H7 (cell line): ENCODE results near the gene C19orf53. TPM values are rescaled to one million over a fixed set of nuclear protein-coding genes. Genes with fewer than 3 reads are reported as not detected.
A peak's percentile ranks its signal among the peaks of the same experiment; 100 is the strongest.

Experiments used
- DNase-seq: peaks from one replicate; pipeline ENCODE4 v3.0.0; 2012
- H3K27me3 ChIP-seq: 2 replicates; pipeline ENCODE4 v1.6.0; 2011; ENCODE audit warnings: mild to moderate bottlenecking, low read length; ENCODE audit not compliant: control insufficient read depth, insufficient read depth
- H3K36me3 ChIP-seq: replicated peaks from 2 replicates; pipeline ENCODE4 v1.5.1; 2011; ENCODE audit warnings: low read length; ENCODE audit not compliant: control insufficient read depth, insufficient read depth
- H3K4me3 ChIP-seq: 2 replicates; pipeline ENCODE4 v1.5.1; 2011; ENCODE audit warnings: low read depth, mild to moderate bottlenecking, control low read depth, low read length, moderate library complexity; ENCODE audit not compliant: insufficient read depth
- total RNA-seq: library from RNA; depleted of rRNA; stranded (reverse); fragments of >200 nt; shearing (Covaris generic); gene quantifications from 2 replicates; pipeline ENCODE4 v1.2.3, GENCODE V29; 2014; rRNA removed

The C19orf53 gene
- total RNA-seq, 1 experiment from 2014 or later = 120 TPM

DNA sequence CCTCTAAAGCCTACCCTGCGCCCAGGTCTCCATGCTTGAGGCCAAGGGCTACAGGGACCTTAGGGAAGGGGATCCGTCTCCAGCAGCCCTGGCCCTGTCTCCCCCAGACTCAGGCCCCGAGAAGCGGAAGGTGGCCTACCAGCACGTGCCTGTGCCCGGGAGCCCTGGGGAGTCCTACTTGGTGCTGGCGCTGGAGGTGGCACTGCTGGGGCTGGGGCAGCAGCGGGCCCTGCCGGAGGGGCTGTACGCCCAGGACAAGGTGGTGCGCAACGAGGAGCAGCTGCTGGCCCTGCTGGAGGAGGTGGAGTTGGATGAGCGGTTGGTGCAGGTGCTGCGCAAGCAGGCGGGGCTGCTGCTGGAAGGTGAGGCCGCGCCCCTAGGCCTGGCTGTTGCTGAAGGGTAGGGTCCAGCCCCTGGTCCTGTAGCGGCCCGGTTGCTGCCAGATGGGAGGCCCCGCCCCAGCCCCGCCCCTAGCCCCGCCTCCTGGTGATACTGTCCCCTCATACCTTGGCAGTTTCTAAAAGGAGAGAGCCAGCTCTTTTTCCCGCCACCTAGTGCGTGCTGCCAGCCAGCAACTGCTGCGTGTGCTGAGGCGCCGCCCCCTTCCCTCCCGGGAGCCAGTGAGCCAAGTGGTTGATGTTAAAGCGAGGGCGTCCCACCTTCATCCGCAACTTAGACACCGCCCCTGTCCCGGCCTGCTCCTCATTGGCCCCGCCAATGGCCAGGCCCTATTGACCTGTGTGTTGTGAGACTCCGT, 43.5 kb downstream of the C19orf53 start:
- Histone ChIP-seq H3K36me3 (peaks cover 7% of the 10 kb centered on the region), H3K4me3 (peak overlapping the region; percentile 66), H3K27me3 (no peaks in the 10 kb centered on the region)
- DNase-seq = peak; percentile 99

DNA sequence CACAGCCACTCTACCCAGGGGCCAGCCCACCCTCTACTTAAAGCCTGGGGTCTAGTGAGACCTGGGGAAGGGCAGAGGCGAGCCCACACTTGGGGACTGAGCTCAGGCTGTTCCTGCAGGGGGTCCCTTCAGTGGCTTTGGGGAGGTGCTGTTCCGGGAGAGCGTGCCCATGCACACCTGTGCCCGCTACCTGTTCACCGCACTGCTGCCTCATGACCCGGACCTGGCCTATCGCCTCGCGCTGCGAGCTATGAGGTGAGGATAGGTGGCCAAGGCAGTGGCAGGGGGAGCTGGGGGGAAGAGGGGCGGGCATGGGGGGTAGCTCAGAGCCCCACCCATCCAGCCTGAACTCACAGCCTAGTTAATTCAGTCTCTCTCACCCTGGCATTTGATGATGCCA, 45.0 kb downstream of the C19orf53 start:
- Histone ChIP-seq H3K36me3 (peaks cover 9% of the 10 kb centered on the region), H3K4me3 (no peak overlapping the region), H3K27me3 (no peaks in the 10 kb centered on the region)
- DNase-seq = peak; percentile 30

DNA sequence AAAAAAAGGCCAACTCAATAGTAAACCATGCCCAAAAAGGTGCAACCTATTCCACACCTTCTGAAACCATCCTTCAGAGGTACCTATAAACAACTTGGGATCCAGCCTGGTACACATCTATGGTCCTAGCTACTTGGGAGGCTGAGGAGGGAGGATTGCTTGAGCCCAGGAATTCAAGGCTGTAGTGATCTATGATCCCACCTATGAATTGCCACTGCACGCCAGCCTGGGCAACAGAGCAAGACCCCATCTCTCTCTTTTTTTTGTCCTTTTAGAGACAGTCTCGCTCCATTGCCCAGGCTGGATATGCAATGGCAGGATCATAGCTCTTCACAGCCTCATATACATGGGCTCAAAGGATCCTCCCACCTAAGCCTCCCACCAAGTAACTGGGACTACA, 47.0 kb downstream of the C19orf53 start:
- no peak for DNase-seq
- no peak overlapping the region for H3K4me3 ChIP-seq
- no peaks in the 10 kb centered on the region for H3K27me3 ChIP-seq
- H3K36me3 ChIP-seq = peaks cover 5% of the 10 kb centered on the region

DNA sequence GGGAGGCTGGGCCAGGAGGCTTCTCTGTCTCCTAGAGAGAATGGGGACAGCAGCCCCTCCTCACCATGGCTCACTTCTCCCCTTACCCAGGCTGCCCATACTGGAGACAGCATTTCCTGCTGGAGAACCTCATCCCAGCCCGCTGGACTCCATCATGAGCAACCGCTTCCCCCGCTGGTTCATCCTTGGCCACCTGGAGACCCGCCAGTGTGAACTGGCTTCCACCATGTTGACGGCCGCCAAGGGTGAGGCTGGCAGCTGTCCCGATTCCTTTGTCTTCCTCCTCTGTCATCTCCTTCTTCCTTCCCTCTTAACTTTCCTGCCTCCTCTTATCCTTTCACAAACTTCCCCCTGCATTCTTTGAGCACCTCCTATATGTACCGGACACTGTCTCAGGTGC, 49.0 kb downstream of the C19orf53 start:
- DNase-seq = no peak
- Histone ChIP-seq H3K27me3 (no peaks in the 10 kb centered on the region), H3K4me3 (no peak overlapping the region), H3K36me3 (peaks cover 6% of the 10 kb centered on the region)

DNA sequence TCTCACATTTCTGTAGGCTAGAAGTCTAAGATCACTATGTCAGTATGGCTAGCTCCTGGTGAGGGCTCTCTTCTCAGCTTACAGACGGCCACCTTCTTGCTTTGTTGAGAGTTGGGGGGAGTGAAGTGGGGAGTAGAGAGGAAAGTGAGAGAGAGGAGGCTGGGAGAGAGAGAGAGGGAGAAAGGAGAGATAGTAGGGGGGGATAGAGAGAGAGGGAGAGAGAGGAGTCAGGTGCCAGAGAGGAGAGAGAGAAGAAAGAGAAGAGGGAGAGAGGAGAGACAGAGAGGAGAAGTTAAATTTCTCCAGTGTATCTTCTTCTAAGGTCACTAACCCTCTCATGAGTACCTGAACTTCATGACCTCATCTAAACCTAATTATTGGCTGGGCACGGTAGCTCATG, 49.6 kb downstream of the C19orf53 start:
- H3K36me3 ChIP-seq = peaks cover 8% of the 10 kb centered on the region
- H3K4me3 ChIP-seq = no peak overlapping the region
- H3K27me3 ChIP-seq = no peaks in the 10 kb centered on the region
- DNase-seq = no peak

DNA sequence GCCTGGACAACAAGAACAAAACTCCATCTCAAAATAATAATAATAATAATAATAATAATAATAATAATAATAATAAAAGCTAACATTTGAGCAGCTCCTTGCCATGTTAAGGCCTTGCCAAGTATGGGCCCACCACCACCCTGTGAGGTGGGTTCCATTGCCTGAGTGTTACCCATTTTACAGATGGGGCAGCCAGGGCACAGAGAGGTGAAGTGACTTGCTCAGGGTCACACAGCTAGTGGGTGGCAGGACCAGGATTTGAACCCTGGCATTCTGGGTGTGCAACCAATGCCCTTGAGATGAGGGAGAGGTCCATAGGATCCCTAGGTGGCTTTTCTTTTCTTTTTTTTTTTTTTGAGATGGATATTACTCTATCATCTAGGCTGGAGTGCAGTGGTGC, 50.4 kb downstream of the C19orf53 start:
- no peak for DNase-seq
- no peaks in the 10 kb centered on the region for H3K27me3 ChIP-seq
- peaks cover 9% of the 10 kb centered on the region for H3K36me3 ChIP-seq
- no peak overlapping the region for H3K4me3 ChIP-seq

DNA sequence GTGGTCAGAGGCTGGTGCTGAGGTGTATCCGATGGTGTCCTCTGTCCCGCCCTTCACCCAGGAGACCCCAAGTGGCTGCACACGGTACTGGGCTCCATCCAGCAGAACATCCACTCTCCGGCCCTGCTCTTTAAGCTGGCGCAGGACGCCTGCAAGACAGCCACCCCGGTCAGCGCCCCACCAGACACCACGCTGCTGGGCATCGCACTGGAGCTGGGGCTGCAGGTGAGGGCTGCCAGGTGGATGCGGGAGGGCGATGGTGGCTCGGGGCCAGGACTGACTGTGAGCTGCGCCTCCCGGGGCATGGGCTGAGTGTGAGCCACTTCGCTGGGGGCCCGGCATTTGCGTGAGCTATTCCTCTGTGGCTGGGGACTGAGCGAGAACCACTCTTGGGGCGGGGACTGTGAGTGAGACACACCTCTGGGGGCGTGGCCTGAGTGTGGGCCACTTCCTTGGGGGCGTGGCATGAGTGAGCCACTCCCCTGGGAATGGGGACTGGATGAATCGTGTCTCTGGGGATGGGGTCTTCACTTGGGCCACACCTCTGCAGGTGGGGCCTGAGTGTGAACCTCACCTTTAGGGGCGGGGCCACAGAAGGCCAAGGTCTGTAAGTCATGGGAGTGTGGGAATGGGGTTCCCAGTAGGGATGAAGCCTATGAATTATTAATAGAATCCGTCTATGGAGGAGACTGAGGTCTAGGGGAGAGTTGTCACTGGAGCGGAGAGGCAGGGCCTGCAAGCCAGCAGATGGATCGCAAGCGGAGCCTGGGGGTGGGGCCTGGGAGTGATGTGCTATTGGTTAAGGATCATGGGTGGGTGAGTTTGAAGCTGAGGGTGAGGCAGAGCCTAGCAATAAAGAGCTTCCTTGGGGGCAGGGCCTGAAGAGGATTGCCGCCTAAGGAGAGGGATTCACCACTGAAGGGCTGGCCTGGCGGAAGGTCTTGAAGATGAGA, 51.5 kb downstream of the C19orf53 start:
- H3K4me3 ChIP-seq = no peak overlapping the region
- H3K36me3 ChIP-seq = peaks cover 10% of the 10 kb centered on the region
- DNase-seq = peak; percentile 96
- H3K27me3 ChIP-seq = no peaks in the 10 kb centered on the region

DNA sequence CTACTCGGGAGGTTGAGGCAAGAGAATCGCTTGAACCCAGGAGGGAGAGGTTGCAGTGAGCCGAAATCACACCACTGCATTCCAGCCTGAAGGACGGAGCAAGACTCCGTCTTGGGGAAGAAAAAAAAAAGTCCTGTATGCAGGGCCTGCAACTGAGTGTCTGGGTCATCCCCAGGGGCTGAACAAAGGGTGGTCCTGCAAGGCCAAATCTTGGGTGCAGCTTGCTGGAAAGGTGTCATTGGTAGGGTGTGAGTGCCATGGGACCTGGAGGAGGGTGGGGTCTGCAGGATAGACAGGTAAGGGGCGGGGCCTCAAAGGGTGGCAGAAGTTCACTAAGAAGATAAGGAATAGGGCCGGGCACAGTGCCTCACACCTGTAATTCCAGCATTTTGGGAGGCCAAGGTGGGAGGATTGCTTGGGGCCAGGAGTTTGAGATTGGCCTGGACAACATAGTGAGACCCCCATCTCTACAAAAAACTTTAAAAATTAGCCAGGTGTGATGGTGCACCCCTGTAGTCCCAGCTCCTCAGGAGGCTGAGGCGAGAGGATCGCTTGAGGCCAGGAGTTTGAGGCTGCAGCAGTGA, 52.5 kb downstream of the C19orf53 start:
- Histone ChIP-seq H3K27me3 (no peaks in the 10 kb centered on the region), H3K36me3 (peaks cover 11% of the 10 kb centered on the region), H3K4me3 (no peak overlapping the region)
- peak; percentile 19 for DNase-seq

DNA sequence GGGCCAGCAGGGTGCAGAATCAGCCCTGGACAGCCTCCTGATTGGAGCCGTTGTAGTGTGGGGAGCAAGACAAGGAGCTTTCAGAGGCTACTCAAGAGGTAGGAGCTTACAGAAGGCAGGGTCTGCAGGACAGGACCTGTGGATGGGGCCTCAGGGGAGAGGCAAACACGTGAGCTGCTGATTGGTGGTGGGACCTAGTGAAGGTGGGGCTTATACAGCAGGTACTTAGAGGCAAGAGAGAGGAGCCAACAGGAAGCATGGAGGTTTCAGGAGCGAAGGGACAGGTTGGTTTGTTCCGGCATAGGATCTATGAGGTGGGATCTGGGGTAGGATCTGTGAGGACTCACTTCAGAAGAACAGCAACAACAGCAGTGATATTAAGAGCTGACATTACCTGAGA, 53.4 kb downstream of the C19orf53 start:
- peak; percentile 62 for DNase-seq
- Histone ChIP-seq H3K4me3 (no peak overlapping the region), H3K27me3 (no peaks in the 10 kb centered on the region), H3K36me3 (peaks cover 11% of the 10 kb centered on the region)

Other genes with a start within 250 kb of the C19orf53 start
- gene MRI1, start 9.9 kb upstream of the C19orf53 start, total RNA-seq = 51.3 and 54.9 TPM in 2 replicates
- 18.3 and 21.5 TPM in 2 replicates for gene ZSWIM4, start 21.0 kb downstream of the C19orf53 start, total RNA-seq
- not detected in 2 replicates for gene NANOS3, start 102.7 kb downstream of the C19orf53 start, total RNA-seq
- gene BRME1, start 131.7 kb downstream of the C19orf53 start, total RNA-seq = 3.4 and 4.1 TPM in 2 replicates
- gene CC2D1A, start 131.7 kb downstream of the C19orf53 start, total RNA-seq = 22.8 and 25.0 TPM in 2 replicates
- gene PODNL1, start 164.0 kb downstream of the C19orf53 start, total RNA-seq = 0.07 and 0.10 TPM in 2 replicates
- gene DCAF15, start 178.1 kb downstream of the C19orf53 start, total RNA-seq = 73.3 and 92.9 TPM in 2 replicates
- 6.4 and 6.9 TPM in 2 replicates for gene RFX1, start 231.9 kb downstream of the C19orf53 start, total RNA-seq